ENCODE results near the gene GGTLC2.

GRCh38 chr22:22681221-22681739, 36.9 kb downstream of the GGTLC2 start:
- TF ChIP-seq EZH2phosphoT487 (IDR thresholded peaks at IDR 0.05; ENCODE audit: low read depth): no peak
- TF ChIP-seq, protein P1, sequence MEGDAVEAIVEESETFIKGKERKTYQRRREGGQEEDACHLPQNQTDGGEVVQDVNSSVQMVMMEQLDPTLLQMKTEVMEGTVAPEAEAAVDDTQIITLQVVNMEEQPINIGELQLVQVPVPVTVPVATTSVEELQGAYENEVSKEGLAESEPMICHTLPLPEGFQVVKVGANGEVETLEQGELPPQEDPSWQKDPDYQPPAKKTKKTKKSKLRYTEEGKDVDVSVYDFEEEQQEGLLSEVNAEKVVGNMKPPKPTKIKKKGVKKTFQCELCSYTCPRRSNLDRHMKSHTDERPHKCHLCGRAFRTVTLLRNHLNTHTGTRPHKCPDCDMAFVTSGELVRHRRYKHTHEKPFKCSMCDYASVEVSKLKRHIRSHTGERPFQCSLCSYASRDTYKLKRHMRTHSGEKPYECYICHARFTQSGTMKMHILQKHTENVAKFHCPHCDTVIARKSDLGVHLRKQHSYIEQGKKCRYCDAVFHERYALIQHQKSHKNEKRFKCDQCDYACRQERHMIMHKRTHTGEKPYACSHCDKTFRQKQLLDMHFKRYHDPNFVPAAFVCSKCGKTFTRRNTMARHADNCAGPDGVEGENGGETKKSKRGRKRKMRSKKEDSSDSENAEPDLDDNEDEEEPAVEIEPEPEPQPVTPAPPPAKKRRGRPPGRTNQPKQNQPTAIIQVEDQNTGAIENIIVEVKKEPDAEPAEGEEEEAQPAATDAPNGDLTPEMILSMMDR (IDR thresholded peaks at IDR 0.05; ENCODE audit: low read depth, low read length): no peak
